GM21529 (cell line): Measurements from ENCODE around the gene SPEN.

Source experiments
- ATAC-seq: cut with Tn5 transposase; IDR thresholded peaks from one replicate; pipeline ENCODE4 v1.9.1; 2021; ENCODE audit not compliant: unreplicated experiment

SPEN gene

GRCh38 chr1:15852036-15852827 is 4.7 kb downstream of the SPEN start:
- peak; percentile 30 for ATAC-seq

- no peak for ATAC-seq
These were observed 5.4 kb downstream of the SPEN start for GRCh38 chr1:15852828-15853302.

- no peak for ATAC-seq
These were observed 9.4 kb downstream of the SPEN start for GRCh38 chr1:15856888-15857287.

DNA sequence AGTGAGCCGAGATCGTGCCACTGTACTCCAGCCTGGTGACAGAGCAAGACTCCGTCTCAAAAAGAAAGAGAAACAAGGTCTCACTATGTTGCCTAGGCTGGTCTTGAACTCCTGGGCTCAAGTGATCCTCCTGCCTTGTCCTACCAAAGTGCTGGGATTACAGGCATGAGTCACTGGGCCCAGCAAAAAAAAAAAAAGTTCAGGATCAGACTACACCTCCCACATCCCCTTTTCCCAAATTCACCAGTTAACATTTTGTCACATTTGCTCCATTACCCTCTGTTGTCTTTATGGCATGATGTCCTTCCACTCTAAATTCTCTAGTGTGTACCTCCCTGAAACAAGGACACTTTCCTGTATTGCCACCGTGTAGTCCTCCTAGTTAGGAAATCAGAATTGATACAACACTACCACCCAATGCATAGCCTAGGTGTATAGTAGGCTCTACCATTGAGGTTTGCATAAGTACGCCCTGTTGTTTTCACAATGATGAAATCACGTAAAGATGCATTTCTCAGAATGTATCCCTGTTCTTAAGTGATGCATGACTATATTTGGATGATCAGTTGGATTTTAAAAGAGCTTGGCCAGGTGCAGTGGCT is 10.7 kb downstream of the SPEN start:
- ATAC-seq, result no peak

DNA sequence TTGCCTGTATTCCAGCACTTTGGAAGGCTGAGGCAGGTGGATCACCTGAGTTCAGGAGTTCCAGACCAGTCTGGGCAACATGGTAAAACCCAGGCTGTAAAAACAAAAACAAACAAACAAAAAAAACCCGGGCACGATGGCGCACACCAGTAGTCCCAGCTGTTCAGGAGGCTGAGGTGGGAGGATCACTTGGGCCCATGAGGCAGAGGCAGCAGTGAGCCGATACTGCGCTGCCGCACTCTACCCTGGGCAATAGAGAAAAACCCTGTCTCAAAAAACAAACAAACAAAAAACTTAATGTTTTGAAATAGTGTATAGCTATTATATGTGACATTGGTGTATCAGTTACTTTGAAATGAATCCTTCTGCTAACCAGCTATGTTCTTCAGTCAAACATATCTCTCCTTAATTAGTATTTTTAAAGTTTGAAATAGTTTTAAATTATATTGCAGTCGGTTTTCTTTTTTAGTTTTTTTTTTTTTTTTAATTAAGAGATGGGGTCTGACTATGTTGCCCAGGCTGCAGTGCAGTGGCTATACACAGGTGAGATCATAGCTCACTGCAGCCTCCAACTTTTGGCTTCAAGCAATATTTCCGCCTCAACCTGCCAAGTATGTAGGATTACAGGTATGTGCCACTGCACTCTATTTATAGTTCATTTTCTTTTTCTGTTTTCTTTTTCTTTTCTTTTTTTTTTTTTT is 11.3 kb downstream of the SPEN start:
- no peak for ATAC-seq

- ATAC-seq, result no peak
These were observed 15.8 kb downstream of the SPEN start for GRCh38 chr1:15863156-15863901.

DNA sequence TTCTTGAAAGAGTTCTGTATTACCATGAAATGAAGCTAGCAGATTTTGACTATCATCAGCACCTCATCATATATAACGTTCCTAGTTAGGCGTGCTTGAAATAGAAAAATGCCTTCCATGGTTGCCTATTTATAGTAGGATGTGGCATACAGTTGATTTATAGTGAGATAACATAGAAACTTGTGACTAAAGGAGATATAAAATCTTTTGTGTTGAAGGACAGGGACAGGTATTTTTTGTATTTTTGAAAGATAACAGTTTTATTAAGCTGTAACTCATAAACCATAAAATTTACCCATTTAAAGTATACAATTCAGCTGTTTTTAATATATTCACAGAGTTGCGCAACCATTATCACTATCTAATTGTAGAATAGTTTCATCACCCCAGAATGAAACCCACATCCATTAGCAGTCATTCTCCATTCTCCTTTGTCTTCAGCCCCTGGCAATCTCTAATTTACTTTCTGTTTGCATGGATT is 19.3 kb downstream of the SPEN start:
- no peak for ATAC-seq

DNA sequence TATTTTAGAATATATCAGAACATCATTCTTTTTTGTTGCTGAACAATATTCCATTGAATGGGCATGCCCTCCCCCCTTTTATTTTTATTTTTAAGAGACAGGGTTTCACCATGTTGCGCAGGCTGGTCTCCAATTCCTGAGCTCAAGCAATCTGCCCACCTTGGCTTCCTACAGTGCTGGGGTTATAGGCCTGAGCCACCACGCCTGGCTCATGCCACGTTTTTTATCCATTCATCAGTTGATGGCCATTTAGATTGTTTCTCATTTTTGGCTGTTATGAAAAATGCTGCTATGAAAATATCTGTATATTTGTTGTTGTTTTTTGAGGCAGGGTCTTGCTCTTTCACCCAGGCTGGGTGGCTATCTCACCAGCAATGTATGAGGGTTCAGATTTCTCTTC is 19.8 kb downstream of the SPEN start:
- ATAC-seq, result no peak

DNA sequence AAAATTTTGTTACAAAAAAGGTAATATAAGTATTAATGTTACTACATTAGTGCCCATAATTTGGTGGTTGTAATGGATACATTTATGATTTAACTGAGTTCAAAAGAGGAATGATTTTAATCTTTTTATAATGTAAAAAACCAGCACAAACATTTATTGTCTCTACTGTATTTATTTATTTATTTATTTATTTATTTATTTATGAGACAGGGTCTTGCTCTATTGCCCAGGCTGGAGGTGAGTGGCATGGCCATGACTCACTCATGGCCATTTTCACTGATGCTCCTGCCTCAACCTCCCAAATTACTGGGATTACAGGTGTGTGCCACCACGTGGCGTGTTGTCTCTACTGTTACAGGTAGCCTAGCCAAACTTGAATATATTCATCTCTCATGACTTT is 21.9 kb downstream of the SPEN start:
- no peak for ATAC-seq

DNA sequence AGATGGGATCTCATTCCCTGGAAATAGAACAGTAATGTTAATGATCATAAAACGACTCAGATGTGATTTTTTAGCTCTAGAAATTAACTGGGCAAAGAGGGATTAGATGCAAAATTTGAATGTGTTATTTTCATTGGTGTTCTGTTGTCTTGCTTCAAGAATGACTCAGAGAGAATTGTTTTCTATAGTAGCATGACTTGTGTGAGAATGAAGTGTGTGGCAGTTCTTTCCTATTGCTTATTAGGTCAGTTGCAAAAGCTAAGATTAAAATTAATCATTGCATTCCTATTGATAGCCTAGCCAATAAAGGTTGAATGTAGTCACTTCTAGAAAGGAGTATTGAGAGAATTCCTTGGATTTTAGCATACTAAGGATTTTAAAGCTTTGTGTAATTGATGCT is 22.9 kb downstream of the SPEN start:
- no peak for ATAC-seq

DNA sequence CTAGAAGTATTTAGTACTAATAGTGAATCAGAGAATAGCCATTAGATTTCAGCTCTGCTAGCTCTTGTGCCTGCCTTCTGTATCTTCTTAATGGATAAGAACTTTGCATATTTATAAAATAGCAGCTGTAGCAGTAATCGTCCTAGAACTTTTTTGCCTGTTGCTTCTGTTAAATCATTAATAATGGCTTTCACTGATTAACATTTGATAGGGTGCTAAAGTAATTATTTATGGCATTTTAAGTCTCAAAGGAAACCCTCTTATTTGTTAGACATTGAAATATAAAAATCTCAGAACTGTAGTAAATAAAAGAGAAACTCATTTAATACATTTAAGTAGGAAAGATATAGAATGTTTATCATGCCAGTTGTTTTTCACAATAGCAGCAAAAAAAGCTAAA is 27.0 kb downstream of the SPEN start:
- ATAC-seq, result no peak

GRCh38 chr1:15876357-15877055 is 29.0 kb downstream of the SPEN start:
- no peak for ATAC-seq

DNA sequence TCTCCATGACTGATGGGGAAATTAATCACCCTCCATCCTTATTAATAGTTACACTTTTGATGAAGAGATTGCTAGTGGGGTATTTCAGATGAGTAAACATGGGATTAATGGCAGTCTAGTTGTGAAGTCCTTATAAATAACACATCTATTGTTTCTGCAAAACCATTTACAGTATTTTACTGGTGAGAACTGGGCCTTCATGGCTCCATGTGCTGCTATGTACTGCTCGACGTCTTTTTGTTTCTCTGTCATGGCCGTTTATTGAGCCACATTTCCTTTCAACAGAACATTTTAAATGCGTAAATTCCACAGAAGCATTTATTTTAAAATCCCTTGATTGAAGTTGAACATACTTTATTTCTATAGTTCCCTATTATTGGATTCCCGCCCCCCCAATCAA is 34.5 kb downstream of the SPEN start:
- no peak for ATAC-seq

DNA sequence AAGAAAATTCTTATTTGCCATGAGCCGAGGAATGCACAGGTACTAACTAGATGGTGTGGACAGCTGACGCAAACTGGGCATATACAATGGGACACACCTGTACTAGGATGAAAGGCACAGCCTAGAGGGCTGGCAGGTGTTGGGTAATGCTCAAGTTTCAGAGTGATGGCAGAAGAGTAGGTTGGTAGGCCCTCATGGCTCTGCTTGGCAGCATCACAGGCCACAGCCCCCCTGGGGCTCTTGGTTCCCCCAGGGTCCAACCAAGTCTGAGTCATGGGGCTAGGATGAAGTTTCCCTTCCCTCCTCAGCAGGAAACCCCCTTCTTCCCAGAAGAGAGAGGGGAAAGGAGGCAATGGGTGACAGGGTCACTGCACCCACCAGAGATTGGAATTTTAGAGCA is 35.2 kb downstream of the SPEN start:
- no peak for ATAC-seq

- no peak for ATAC-seq
These were observed 35.8 kb downstream of the SPEN start for GRCh38 chr1:15883326-15883725.

- ATAC-seq, result no peak
These were observed 37.0 kb downstream of the SPEN start for GRCh38 chr1:15884477-15884876.

GRCh38 chr1:15885269-15885668 is 37.8 kb downstream of the SPEN start:
- no peak for ATAC-seq

- peak; percentile 61 for ATAC-seq
These were observed 38.4 kb downstream of the SPEN start for GRCh38 chr1:15885701-15886610.

- peak; percentile 21 for ATAC-seq
These were observed 39.2 kb downstream of the SPEN start for GRCh38 chr1:15886611-15887167.
